K562 (cell line): ENCODE measurements around the gene PIP5K1B.

Experiments
- ATF7 ChIP-seq: fragments of 450-650 bp; IDR thresholded peaks from 2 replicates; pipeline ENCODE4 v1.7.1; 2014; ENCODE audit warnings: mild to moderate bottlenecking, moderate library complexity
- CBX2 ChIP-seq: fragments of 200-600 bp; sonication (generic); IDR thresholded peaks from one replicate; pipeline ENCODE4 v1.6.1; 2012; ENCODE audit warnings: mild to moderate bottlenecking, low read length, inconsistent platforms; ENCODE audit not compliant: insufficient read depth, poor library complexity, severe bottlenecking
- CSDE1 ChIP-seq, 2 experiments: fragments of 450-650 bp; IDR thresholded peaks; 2 replicates each; pipeline ENCODE4 v1.6.1; 2016; ENCODE audit warnings: mild to moderate bottlenecking in 1 of 2
- HIVEP1 ChIP-seq: fragments of 250-450 bp; sonication (Bioruptor Pico); IDR thresholded peaks from 2 replicates; pipeline ENCODE4 v1.4.0; 2020; ENCODE audit warnings: mild to moderate bottlenecking
- NBN ChIP-seq: fragments of 450-650 bp; IDR thresholded peaks from 2 replicates; pipeline ENCODE4 v1.6.1; 2016; ENCODE audit warnings: low read depth, mild to moderate bottlenecking
- TOE1 ChIP-seq, 2 experiments: fragments of 450-650 bp in 1 of 2; sonication (generic) in 1 of 2; formaldehyde crosslinking in 1 of 2; IDR thresholded peaks; 2 replicates each; pipeline versions ENCODE4 v1.7.1 to v1.8.0; 2016 to 2022; ENCODE audit warnings: borderline replicate concordance in 2 of 2, mild to moderate bottlenecking in 2 of 2, antibody characterized with exemption in 1 of 2, inconsistent platforms in 1 of 2, low read depth in 1 of 2, missing genetic modification reagents in 1 of 2, moderate library complexity in 1 of 2

- no peak for TF ChIP-seq TOE1 (IDR thresholded peaks at IDR 0.05; ENCODE audit: borderline replicate concordance)
- no peak for TF ChIP-seq TOE1 (CRISPR knock-in tag; IDR thresholded peaks at IDR 0.05; ENCODE audit: borderline replicate concordance, low read depth)
- no peak for TF ChIP-seq ATF7
- TF ChIP-seq CBX2, result no peak
- no peak for TF ChIP-seq CSDE1 (IDR thresholded peaks at IDR 0.05)
- no peak for TF ChIP-seq NBN
- no peak for TF ChIP-seq HIVEP1 (CRISPR knock-in tag)
Measured at GRCh38 chr9:68940573-68940972, 235.5 kb downstream of the PIP5K1B start.
